GM12875 (cell line): ENCODE results near the gene SLC4A8.

ENCODE experiments used
- H3K4me3 ChIP-seq: one replicate; pipeline ENCODE4 v1.5.1; 2011; ENCODE audit warnings: low read depth, low read length, control low read depth
- TF ChIP-seq, protein P1 (sequence below): IDR thresholded peaks from 2 replicates; pipeline ENCODE4 v1.5.1; 2011; ENCODE audit warnings: low read depth, mild to moderate bottlenecking, control low read depth, inconsistent platforms, low read length, moderate library complexity, borderline replicate concordance; ENCODE audit not compliant: insufficient read depth

The SLC4A8 gene

DNA sequence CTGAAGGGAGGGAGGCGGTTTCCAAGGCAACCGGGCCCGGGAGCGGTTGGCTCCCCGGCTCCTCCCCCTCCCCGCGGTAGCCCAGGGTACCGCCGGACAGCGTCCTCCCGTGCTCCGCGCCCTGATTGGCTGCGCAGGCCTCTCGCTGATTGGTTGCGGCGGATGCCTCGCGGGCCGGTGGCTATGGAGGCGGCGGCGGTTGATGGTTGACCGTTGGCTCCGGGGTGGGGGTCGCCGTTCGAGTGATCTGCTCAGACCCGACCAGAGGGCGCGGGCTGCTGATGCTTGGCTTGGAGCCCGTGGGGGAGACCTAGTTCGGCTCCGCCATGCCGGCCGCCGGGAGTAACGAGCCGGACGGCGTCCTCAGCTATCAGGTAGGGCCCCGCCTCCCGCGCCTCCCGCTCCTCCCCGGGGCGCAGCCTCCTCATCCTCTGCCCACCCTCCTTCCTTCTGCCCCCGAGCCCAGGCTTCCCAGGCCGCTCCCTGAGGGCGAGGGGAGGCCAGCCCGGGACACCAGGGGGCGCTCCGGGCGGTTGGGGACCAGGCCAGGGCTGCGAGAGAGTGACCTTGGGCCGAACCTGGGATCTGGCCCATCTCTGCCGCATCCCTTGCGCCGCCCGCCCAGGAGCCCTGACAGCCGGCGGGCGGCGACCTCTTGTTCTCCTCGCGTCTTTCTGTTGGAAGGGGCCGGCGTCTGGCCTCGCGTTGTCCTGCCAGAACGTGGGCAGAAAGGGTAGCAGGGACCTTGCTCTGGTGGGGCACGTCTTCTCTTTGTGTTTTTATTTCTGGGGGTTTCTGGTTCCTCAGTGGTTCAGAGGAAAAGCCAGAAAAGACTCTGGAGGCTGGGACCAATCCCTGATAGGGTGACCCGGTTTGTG, at the start of gene SLC4A8:
Gene SLC4A8, plus strand, starts transcription at position 170 of the 878 bp plus-strand sequence. Its CDS starts 157 bp downstream, at position 327.
- peak within 1 kb of the TSS; percentile 86 for H3K4me3 ChIP-seq

DNA sequence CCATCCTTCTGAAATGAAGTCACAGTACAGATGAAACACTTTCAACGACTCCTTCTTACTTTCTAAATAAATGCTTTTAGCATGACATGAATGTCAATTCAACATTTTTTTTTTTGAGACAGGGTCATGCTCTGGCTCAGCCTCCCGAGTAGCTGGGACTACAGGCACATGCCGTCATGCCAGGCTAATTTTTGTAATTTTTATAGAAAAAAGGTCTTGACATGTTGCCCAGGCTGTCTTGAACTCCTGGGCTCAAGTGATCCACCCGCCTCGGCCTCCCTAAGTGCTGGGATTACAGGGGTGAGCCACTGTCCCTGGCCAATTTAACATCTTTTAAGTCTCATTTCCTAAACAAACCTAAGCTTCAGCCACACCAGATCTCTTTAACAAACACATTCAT, 49.8 kb upstream of the SLC4A8 start:
- TF ChIP-seq, protein P1, sequence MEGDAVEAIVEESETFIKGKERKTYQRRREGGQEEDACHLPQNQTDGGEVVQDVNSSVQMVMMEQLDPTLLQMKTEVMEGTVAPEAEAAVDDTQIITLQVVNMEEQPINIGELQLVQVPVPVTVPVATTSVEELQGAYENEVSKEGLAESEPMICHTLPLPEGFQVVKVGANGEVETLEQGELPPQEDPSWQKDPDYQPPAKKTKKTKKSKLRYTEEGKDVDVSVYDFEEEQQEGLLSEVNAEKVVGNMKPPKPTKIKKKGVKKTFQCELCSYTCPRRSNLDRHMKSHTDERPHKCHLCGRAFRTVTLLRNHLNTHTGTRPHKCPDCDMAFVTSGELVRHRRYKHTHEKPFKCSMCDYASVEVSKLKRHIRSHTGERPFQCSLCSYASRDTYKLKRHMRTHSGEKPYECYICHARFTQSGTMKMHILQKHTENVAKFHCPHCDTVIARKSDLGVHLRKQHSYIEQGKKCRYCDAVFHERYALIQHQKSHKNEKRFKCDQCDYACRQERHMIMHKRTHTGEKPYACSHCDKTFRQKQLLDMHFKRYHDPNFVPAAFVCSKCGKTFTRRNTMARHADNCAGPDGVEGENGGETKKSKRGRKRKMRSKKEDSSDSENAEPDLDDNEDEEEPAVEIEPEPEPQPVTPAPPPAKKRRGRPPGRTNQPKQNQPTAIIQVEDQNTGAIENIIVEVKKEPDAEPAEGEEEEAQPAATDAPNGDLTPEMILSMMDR, result no peak
- H3K4me3 ChIP-seq, result no peak overlapping the region

More for the DNA sequence above, at the start of gene SLC4A8:
- TF ChIP-seq, protein P1, result peak; percentile 84

DNA sequence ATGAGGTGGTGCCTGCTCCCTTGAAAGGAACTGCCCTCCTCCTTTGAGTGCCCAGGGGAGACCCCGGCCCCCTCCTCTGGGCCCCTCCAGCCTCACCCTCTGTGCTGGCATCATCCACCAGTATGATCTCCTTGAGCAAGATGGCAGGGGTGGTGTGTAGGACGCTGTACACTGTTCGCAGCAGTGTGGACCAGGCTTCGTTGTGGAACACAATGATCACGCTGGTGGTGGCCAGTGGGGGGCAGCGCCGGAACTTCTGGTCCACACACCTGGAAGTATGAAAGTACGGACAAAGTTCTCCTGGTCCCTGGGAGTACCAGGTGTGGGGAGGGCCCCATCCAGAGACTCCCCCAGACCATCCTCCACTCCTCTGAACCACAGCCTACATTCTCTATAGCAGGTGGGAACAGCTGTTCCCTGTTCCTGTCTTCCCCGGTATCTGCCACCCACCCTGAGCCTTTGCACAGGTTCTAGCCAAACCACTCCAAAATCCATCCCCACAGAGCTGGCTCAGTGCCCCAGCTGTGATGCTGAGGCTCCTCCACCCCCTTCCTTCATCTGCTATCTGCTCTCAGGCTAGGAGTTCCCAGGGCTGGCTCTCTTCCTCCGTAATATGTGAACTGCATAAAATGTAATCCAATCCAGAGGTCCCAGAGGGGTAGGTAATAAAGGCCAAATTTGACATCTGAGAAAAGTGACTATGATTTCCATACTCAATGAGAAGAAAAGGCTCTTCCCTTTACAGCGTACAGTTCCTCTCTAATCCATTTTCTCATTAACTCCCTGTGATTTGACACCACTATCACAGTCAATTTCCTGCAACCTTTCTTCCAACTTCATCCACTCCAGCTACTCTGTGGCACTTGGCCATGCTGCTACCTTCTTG, 47.3 kb upstream of the SLC4A8 start:
- TF ChIP-seq, protein P1, result no peak
- no peak overlapping the region for H3K4me3 ChIP-seq

DNA sequence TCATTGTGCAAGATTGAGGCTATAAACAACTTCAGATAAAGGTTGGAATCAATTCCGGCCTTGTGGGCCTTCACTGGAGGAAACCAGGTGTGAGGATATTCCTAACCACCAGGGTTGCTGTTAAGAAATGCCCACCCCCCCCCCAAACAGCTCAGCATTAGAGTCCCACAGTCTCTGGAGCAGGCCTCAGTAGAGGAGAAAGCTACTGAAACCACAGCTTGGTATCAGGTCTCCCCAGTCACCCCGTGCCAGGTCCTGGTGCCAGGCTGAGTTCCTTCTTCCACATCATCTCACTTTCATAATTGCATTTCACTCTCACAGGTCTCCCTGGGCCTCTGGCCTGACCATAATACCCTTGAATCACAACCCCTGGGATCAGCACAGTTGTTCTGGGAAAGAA, 45.9 kb upstream of the SLC4A8 start:
- TF ChIP-seq, protein P1, result no peak
- no peak overlapping the region for H3K4me3 ChIP-seq

DNA sequence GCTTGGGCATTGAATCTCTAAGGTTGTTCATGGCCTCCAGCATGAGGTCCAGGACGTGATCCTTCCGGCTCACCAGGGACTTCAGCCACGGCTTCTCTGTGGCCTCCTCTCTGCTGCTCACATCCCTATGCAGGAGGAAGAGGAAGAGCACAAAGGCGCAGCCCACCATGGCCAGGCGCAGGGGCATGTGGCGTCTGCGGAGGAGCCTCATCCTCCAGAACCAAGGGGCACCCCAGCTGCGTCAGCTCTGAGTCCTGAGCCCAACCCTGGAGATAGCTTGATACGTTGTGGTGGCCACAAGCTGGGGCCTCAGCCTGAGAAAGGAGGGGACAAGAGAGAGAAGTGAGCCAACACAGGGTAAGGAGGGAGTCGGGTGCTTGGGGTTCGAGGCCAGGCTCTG, 45.1 kb upstream of the SLC4A8 start:
- H3K4me3 ChIP-seq, result no peak overlapping the region
- TF ChIP-seq, protein P1, result no peak

DNA sequence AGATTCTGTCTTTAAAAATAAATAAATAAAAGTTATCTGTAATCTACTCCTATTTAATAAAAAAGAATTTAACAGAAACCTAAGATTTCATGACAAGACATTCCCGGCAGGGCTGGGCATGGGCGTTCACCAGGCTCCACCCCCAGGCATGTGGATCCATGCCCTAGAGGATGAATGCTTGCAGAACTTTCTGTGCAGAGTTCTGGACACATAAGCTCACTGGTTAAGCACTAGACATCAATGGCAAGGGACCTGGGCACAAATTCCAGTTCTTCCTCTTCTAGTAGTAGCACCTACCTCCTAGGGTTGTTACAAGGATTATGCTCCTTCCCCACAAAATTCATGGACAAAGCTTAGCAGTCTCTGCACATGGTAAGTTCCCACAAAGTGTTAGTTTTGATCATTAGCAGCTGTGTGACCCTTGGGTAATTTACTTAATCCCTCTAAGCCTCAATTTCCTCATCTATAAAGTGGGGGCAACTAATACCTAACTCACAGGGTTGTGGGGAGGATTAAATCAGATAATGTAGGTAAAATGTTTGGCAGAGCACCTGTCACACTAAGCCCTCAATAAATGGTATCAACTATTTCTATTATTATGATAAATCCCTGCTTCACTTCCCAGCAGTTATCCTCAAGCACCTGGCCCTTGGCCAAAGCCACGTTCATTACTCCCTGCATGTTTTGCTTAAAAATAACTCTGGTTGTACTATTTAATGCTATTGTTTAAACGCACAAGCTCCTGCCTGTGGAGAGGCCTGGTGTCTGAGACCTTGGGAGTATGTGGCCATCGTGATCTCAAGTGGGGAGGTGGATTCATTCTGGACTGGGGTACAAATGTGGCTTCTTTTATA, 43.2 kb upstream of the SLC4A8 start:
- H3K4me3 ChIP-seq, result no peak overlapping the region
- TF ChIP-seq, protein P1, result no peak
